Muscle layer of duodenum (tissue), 2 donors: ENCODE results near the gene ATP5F1D.

Source experiments
- H3K27ac ChIP-seq: one replicate; pipeline ENCODE4 v1.7.0; 2013; ENCODE audit warnings: mild to moderate bottlenecking, low read length
- H3K27me3 ChIP-seq: one replicate; pipeline ENCODE4 v1.7.0; 2013; ENCODE audit warnings: low read depth, mild to moderate bottlenecking, control low read depth, low read length
- H3K36me3 ChIP-seq, 2 donors: one replicate each; pipeline ENCODE4 v1.7.0; 2013; ENCODE audit warnings: low read length in 2 of 2, control low read depth in 1 of 2, mild to moderate bottlenecking in 1 of 2; ENCODE audit not compliant: insufficient read depth in 2 of 2, control insufficient read depth in 1 of 2
- H3K4me1 ChIP-seq, 2 donors: one replicate each; pipeline ENCODE4 v1.7.0; 2013; ENCODE audit warnings: low read length in 2 of 2, mild to moderate bottlenecking in 2 of 2, control low read depth in 1 of 2, moderate library complexity in 1 of 2; ENCODE audit not compliant: insufficient read depth in 2 of 2, control insufficient read depth in 1 of 2
- H3K4me3 ChIP-seq, 2 donors: one replicate each; pipeline ENCODE4 v1.7.0; 2013; ENCODE audit warnings: low read length in 2 of 2, low read depth in 1 of 2, mild to moderate bottlenecking in 1 of 2
- H3K9me3 ChIP-seq, 2 donors: one replicate each; pipeline ENCODE4 v1.7.0; 2013; ENCODE audit warnings: low read length in 2 of 2, control low read depth in 1 of 2, mild to moderate bottlenecking in 1 of 2; ENCODE audit not compliant: control insufficient read depth in 1 of 2
- donor health status: healthy.

The ATP5F1D gene

DNA sequence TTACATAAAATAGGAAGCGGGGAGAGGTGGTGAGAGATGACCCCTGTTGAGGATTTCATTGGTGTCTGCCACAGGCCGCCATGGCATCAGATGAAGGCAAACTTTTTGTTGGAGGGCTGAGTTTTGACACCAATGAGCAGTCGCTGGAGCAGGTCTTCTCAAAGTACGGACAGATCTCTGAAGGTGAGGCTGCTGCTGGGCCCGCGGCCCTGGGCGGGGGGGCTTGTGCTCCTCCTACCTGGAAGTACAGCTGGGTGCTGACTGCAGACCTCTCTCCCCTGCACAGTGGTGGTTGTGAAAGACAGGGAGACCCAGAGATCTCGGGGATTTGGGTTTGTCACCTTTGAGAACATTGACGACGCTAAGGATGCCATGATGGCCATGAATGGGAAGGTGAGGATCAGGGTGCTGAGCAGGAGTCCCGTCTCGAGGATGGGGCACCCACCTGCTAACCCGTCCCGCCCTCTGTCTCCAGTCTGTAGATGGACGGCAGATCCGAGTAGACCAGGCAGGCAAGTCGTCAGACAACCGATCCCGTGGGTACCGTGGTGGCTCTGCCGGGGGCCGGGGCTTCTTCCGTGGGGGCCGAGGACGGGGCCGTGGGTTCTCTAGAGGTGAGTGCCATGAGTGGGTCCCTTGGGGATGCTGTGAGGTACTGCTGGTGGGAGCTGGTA lies 29.4 kb downstream of the ATP5F1D start:
- H3K4me1 ChIP-seq, result peaks cover 26 to 85% of the 10 kb centered on the region in 2 donors
- peaks cover 35 to 43% of the 10 kb centered on the region in 2 donors for H3K36me3 ChIP-seq
- H3K9me3 ChIP-seq, result no peaks in the 10 kb centered on the region
- H3K27me3 ChIP-seq, result no peaks in the 10 kb centered on the region
- H3K27ac ChIP-seq, result peak overlapping the region; percentile 94
- peak overlapping the region; percentile 90 to 95 for H3K4me3 ChIP-seq

DNA sequence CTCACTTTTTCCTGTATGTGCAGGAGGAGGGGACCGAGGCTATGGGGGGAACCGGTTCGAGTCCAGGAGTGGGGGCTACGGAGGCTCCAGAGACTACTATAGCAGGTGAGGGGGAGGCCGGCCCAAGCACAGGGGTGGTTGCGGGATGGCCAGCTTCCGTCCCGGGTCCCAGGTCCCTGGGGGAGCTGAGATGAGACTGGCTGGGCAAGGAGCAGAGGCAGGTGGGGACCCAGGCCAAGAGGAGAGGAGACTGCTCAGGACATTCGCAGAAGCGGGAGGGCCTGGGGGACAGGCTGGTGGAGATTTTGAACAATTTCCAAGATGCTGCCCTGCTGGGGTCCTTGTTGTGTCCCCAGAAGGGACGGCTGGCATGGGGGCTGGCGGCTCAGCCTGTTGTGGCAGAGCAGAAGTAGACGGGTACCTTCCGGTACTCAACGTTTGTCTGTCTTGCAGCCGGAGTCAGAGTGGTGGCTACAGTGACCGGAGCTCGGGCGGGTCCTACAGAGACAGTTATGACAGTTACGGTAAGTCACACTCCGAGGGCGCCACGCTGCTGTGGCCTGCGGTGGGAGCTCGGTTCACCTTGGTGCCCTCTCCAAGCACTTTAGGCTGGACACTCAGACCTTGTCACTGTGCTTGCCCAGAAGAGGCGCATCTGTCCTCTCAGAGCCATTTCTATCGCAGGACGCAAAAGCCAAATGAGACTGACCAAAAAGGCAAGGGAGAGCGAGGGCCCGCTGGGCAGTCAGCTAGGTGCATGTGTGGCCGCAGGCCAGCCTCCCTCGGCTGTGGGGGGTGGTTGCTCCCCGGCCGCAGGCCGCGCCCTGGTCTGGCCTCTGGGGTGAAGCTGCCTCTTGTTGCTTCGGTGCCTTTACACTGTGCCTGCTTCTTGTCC lies 30.2 kb downstream of the ATP5F1D start:
- Histone ChIP-seq H3K4me3 (peak overlapping the region; percentile 90 to 95), H3K36me3 (peaks cover 35 to 43% of the 10 kb centered on the region in 2 donors), H3K27me3 (no peaks in the 10 kb centered on the region), H3K9me3 (no peaks in the 10 kb centered on the region), H3K27ac (peak overlapping the region; percentile 94), H3K4me1 (peaks cover 26 to 85% of the 10 kb centered on the region in 2 donors)

DNA sequence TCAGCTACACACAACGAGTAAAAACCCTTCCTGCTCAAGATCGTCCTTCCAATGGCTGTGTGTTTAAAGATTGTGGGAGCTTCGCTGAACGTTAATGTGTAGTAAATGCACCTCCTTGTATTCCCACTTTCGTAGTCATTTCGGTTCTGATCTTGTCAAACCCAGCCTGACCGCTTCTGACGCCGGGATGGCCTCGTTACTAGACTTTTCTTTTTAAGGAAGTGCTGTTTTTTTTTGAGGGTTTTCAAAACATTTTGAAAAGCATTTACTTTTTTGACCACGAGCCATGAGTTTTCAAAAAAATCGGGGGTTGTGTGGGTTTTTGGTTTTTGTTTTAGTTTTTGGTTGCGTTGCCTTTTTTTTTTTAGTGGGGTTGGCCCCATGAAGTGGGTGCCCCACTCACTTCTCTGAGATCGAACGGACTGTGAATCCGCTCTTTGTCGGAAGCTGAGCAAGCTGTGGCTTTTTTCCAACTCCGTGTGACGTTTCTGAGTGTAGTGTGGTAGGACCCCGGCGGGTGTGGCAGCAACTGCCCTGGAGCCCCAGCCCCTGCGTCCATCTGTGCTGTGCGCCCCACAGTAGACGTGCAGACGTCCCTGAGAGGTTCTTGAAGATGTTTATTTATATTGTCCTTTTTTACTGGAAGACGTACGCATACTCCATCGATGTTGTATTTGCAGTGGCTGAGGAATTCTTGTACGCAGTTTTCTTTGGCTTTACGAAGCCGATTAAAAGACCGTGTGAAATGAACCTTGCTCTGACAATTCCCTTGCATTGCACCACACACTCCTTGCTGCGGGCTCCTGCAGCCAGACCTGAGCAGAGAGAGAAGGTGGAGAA lies 31.1 kb downstream of the ATP5F1D start:
- H3K9me3 ChIP-seq, result no peaks in the 10 kb centered on the region
- no peak overlapping the region for H3K27ac ChIP-seq
- peak overlapping the region in 1 of 2 donors; percentile 95 for H3K4me3 ChIP-seq
- H3K36me3 ChIP-seq, result peaks cover 35 to 43% of the 10 kb centered on the region in 2 donors
- H3K4me1 ChIP-seq, result peaks cover 22 to 78% of the 10 kb centered on the region in 2 donors
- H3K27me3 ChIP-seq, result no peaks in the 10 kb centered on the region

DNA sequence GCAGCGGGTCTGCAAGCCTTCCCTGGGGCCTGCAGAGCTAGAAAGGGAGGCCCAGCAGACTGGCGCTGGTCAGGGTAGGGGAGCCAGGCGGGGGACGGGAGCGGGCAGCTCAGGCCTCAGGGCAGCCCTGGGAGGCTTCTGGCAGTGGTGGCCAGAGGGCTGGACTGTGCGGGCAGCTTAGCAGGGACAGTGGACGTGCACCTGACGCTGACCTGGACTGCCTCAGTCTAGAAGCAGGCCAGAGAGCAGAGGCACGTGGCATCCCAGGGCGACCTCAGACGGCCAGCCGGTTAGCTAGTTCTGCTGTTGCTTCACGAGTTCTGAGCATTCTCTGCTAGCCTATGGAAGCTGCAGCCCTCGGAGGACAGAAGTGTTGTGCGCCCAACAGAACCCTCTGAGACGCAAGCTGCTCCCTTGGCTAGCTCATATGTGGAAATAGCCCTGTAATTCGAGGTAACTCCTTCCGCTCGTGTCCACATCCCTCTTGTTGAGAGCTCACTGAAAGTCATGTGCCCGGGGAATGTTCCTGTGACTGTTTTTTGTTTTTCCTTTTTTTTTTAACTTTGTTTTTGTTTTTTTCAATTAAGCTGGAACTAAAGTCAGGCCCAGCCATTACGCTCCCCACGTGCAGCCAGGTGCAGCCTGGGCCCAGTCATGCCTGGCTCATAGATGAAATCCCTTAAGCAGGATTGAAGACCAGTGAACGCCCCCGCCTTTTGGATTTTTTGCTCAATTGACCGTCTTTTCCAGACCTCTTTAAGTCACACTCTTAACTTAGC lies 31.9 kb downstream of the ATP5F1D start:
- H3K9me3 ChIP-seq, result no peaks in the 10 kb centered on the region
- H3K4me1 ChIP-seq, result peaks cover 22 to 70% of the 10 kb centered on the region in 2 donors
- H3K4me3 ChIP-seq, result peak overlapping the region in 1 of 2 donors; percentile 95
- H3K36me3 ChIP-seq, result peaks cover 35 to 43% of the 10 kb centered on the region in 2 donors
- H3K27ac ChIP-seq, result no peak overlapping the region
- no peaks in the 10 kb centered on the region for H3K27me3 ChIP-seq

DNA sequence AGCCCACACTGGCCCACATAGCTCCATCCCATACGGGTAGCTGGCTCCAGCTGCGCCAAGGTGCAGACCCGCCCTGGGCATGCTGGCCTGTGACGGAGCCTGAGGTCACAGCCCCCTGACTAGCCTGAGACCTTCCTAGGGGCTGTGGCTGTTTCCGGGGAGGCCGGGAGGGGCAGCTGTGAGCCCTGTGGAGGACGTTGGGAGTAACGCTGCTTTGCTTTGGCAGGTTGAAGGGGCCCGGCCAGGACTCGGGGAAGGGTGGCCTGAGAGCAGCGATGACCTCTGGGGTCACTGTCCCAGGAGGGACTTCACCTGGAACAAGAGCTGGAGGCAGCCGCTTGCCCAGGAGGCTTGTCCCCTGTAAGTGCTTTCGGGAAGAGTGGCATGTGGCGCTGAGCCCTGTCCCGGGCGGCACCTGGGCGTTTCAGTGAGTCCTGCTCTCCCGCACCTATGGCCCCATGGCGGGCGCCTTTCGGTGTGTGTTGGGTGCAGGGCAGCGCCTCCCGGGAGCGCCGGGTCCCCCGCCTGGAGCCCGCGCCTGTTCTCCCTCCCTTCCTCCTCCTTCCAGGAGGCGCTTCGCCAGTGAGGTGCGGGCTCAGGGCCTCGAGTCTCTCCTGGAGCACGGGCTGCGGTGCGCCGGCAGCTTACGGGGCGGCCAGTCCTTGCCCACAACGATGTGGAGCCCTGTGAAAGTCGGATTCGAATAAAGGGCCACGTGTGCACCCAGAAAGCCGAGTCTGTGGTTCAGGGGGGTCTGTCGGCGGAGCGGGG lies 32.7 kb downstream of the ATP5F1D start:
- Histone ChIP-seq H3K4me1 (peaks cover 18 to 65% of the 10 kb centered on the region in 2 donors), H3K9me3 (no peaks in the 10 kb centered on the region), H3K36me3 (peaks cover 39 to 49% of the 10 kb centered on the region in 2 donors)

DNA sequence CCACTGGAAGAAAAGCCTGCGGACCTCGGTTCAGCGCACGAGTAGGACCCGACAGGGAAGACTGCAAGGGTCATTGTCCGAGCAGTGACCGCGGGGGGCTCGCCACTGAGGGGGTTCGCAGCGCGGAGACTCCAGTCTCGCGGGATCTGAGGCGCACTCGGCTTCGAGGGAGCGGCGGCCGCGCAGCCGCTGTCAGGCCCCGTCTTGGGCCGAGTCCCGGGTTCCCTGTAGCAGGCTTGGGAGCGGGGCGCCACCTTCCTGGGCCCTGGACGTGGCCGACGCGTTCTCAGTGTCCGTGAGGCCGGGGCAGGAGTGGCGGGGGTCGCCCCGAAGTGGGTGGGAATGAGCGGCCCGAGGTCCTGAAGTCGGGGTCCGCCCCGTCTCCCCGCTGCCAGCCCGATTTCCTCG lies 33.3 kb downstream of the ATP5F1D start:
- H3K27me3 ChIP-seq, result no peaks in the 10 kb centered on the region
- H3K36me3 ChIP-seq, result peaks cover 42 to 46% of the 10 kb centered on the region in 2 donors
- H3K4me1 ChIP-seq, result peaks cover 18 to 63% of the 10 kb centered on the region in 2 donors
- no peak overlapping the region for H3K27ac ChIP-seq
- no peaks in the 10 kb centered on the region for H3K9me3 ChIP-seq
- H3K4me3 ChIP-seq, result peak overlapping the region; percentile 11 to 71

More for the DNA sequence above, 32.7 kb downstream of the ATP5F1D start:
- Histone ChIP-seq H3K4me3 (peak overlapping the region in 1 of 2 donors; percentile 71), H3K27ac (no peak overlapping the region), H3K27me3 (no peaks in the 10 kb centered on the region)

DNA sequence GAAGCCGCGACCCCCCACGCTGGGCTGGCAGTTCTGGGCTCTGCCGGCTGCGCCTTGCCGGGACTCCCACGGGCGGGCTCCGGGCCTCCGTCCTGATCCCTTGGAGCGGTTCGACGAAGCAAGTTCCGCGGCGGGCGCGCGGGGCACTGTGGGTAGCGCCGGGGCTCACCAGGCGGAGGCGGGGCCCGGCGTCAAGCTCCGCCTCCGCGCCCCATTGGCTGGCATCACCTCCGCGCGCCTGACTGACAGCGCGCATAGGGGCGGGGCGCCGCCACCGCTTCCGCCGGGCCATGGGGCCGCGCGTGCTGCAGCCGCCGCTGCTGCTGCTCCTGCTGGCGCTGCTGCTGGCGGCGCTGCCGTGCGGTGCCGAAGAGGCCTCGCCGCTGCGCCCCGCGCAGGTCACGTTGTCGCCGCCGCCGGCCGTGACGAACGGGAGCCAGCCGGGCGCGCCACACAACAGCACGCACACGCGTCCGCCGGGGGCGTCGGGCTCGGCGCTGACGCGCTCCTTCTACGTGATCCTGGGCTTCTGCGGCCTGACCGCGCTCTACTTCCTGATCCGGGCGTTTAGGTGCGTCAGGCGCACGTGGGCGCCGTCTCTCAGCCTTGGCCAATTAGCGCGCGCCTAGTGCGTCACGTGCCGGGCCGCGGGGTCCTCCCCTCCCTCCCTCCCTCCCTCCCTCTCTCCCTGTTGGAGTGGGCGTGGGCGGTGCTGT lies 33.9 kb downstream of the ATP5F1D start, which contains the start of gene FAM174C:
Gene FAM174C, plus strand, starts transcription at position 271 of the 716 bp plus-strand sequence. Its CDS starts 20 bp downstream, at position 291.
- H3K36me3 ChIP-seq, result peaks cover 42 to 46% of the 10 kb centered on the region in 2 donors
- peaks cover 18 to 57% of the 10 kb centered on the region in 2 donors for H3K4me1 ChIP-seq
- no peaks in the 10 kb centered on the region for H3K27me3 ChIP-seq
- peak within 1 kb of the TSS; percentile 57 to 71 for H3K4me3 ChIP-seq
- no peaks in the 10 kb centered on the region for H3K9me3 ChIP-seq
- H3K27ac ChIP-seq, result peak within 1 kb of the TSS; percentile 87

DNA sequence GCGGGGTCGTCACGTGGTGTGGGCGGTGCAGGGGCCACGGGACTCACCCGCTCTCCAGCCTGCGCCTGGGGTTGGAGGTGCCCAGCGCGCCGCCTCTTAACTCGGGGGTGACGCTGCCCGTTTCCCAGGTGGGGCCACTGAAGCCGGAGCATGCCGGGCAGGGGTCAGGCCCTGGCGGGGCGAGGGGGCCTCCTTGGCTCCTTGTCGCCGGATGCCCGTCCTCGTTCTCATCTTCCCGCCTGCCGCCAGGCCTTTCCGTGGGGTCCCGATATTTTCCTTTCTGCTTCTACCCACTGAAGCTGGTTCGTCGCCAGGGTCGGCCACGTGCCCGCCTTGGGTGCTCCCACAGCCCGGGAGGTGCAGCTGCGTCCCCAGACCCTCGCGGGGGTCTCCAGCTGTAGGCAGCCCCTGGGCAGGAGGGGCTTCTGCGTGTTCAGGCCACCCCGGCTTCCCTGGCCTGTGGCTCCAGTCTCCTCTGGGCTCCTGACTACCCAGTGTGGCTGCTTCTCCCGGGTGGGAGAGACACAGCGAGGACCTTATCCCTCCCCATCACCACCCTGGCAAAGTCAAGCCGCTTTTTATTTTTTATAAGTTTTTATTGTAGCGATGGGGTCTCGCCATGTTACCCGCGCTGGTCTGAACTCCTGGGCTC lies 34.6 kb downstream of the ATP5F1D start:
- peak overlapping the region; percentile 87 for H3K27ac ChIP-seq
- H3K27me3 ChIP-seq, result no peaks in the 10 kb centered on the region
- H3K4me3 ChIP-seq, result peak overlapping the region; percentile 57 to 71
- peaks cover 37 to 46% of the 10 kb centered on the region in 2 donors for H3K36me3 ChIP-seq
- peaks cover 11 to 50% of the 10 kb centered on the region in 2 donors for H3K4me1 ChIP-seq
- no peaks in the 10 kb centered on the region for H3K9me3 ChIP-seq

DNA sequence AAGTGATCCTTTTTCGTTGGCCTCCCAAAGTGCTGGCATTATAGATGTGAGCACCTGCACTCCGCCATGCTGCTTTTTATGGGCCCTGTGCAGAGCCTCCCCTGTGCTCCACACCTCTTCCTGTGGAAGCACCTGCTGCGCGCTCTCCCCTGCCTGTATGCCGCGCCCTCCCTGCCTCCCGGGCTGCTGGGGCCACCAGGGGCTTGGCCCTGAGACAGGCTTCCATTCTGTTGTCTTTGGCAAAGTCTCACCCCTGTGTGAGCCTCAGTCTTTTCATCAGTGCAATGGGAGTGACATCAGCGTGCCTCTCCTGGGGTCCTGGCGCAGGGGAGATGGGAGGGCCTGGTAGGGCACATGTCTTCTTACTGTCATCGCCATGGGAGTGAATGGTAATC lies 35.1 kb downstream of the ATP5F1D start:
- H3K4me3 ChIP-seq, result peak overlapping the region; percentile 57 to 71
- H3K36me3 ChIP-seq, result peaks cover 32 to 42% of the 10 kb centered on the region in 2 donors
- no peaks in the 10 kb centered on the region for H3K9me3 ChIP-seq
- no peaks in the 10 kb centered on the region for H3K27me3 ChIP-seq
- H3K27ac ChIP-seq, result peak overlapping the region; percentile 87
- H3K4me1 ChIP-seq, result peaks cover 6 to 45% of the 10 kb centered on the region in 2 donors
